CD14-positive monocyte (primary cell): ENCODE data around the gene MAP2K7. TPM values are rescaled to one million over a fixed set of nuclear protein-coding genes. Genes with fewer than 3 reads are reported as not detected.
A peak's percentile ranks its signal among the peaks of the same experiment; 100 is the strongest.

Experiments
- DNase-seq, 3 donors: peaks; one replicate each; pipeline ENCODE4 v3.0.0-alpha.2; 2011 to 2022
- H2AFZ ChIP-seq: 2 replicates; pipeline ENCODE4 v1.6.0; 2012; ENCODE audit warnings: mild to moderate bottlenecking, low read depth, low read length, inconsistent platforms; ENCODE audit not compliant: insufficient read depth, poor library complexity, severe bottlenecking
- H3K27ac ChIP-seq, 2 donors: 1 replicate in 1 of 2; 2 replicates in 1 of 2; pipeline ENCODE4 v1.5.1; 2012 to 2013; ENCODE audit warnings: low read length in 2 of 2, control low read depth in 1 of 2, inconsistent platforms in 1 of 2, low read depth in 1 of 2, mild to moderate bottlenecking in 1 of 2
- H3K27me3 ChIP-seq, 2 donors: one replicate each; pipeline versions ENCODE4 v1.6.0 to v1.6.1; 2011 to 2013; ENCODE audit warnings: low read length in 2 of 2; ENCODE audit not compliant: control insufficient read depth in 2 of 2, insufficient read depth in 2 of 2
- H3K36me3 ChIP-seq, 2 donors: replicated peaks in 1 of 2; 1 replicate in 1 of 2; 2 replicates in 1 of 2; pipeline versions ENCODE4 v1.5.1 to v1.6.1; 2012 to 2013; ENCODE audit warnings: low read length in 2 of 2, control low read depth in 1 of 2, inconsistent platforms in 1 of 2, mild to moderate bottlenecking in 1 of 2; ENCODE audit not compliant: insufficient read depth in 2 of 2, control insufficient read depth in 1 of 2
- H3K4me1 ChIP-seq, 2 donors: 1 replicate in 1 of 2; 2 replicates in 1 of 2; pipeline versions ENCODE4 v1.5.1 to v1.6.1; 2012 to 2013; ENCODE audit warnings: low read length in 2 of 2, control low read depth in 1 of 2, inconsistent platforms in 1 of 2, mild to moderate bottlenecking in 1 of 2, moderate library complexity in 1 of 2; ENCODE audit not compliant: insufficient read depth in 2 of 2, control insufficient read depth in 1 of 2
- H3K4me2 ChIP-seq: replicated peaks from 2 replicates; pipeline ENCODE3; 2012; ENCODE audit warnings: low read length, moderate library complexity, mild to moderate bottlenecking; ENCODE audit not compliant: poor library complexity, severe bottlenecking; ENCODE audit errors: extremely low read depth
- H3K4me3 ChIP-seq, 3 experiments: fragments of 200-600 bp in 1 of 3; sonication (generic) in 1 of 3; replicated peaks in 1 of 3; 1 replicate in 2 of 3; 2 replicates in 1 of 3; pipeline ENCODE4 v1.5.1; 2011 to 2013; ENCODE audit warnings: low read length in 3 of 3, mild to moderate bottlenecking in 3 of 3, control low read depth in 2 of 3, low read depth in 2 of 3, inconsistent platforms in 1 of 3, moderate library complexity in 1 of 3
- H3K79me2 ChIP-seq: 2 replicates; pipeline ENCODE4 v1.6.0; 2012; ENCODE audit warnings: mild to moderate bottlenecking, control low read depth, inconsistent platforms, low read length, moderate library complexity; ENCODE audit not compliant: insufficient read depth
- H3K9ac ChIP-seq: 2 replicates; pipeline ENCODE4 v1.6.0; 2017; ENCODE audit warnings: low read length, mild to moderate bottlenecking; ENCODE audit not compliant: insufficient read depth, poor library complexity, severe bottlenecking
- H3K9me3 ChIP-seq, 2 donors: replicated peaks in 1 of 2; 1 replicate in 1 of 2; 2 replicates in 1 of 2; pipeline versions ENCODE4 v1.5.1 to v1.6.1; 2012 to 2013; ENCODE audit warnings: low read length in 2 of 2, control low read depth in 1 of 2; ENCODE audit not compliant: control insufficient read depth in 1 of 2, insufficient read depth in 1 of 2
- H4K20me1 ChIP-seq: 2 replicates; pipeline ENCODE4 v1.6.0; 2012; ENCODE audit warnings: mild to moderate bottlenecking, low read length, control low read depth, moderate library complexity; ENCODE audit not compliant: insufficient read depth
- H3K27ac Mint-ChIP-seq, 7 donors: one replicate each; pipeline ENCODE4 v1.8.0; 2020; ENCODE audit warnings: mild to moderate bottlenecking in 7 of 7, mixed read lengths in 7 of 7, moderate library complexity in 6 of 7, inconsistent platforms in 2 of 7
- H3K27me3 Mint-ChIP-seq, 3 donors: one replicate each; pipeline ENCODE4 v1.8.0; 2021 to 2022; ENCODE audit warnings: low read depth in 3 of 3, mild to moderate bottlenecking in 3 of 3, mixed read lengths in 3 of 3, moderate library complexity in 3 of 3, inconsistent platforms in 1 of 3
- H3K36me3 Mint-ChIP-seq, 2 donors: one replicate each; pipeline ENCODE4 v1.8.0; 2020; ENCODE audit warnings: mixed read lengths in 2 of 2, inconsistent platforms in 1 of 2, mild to moderate bottlenecking in 1 of 2
- H3K4me1 Mint-ChIP-seq: one replicate; pipeline ENCODE4 v1.8.0; 2020; ENCODE audit warnings: mild to moderate bottlenecking, mixed read lengths
- H3K4me3 Mint-ChIP-seq, 2 donors: one replicate each; pipeline ENCODE4 v1.8.0; 2020; ENCODE audit warnings: mild to moderate bottlenecking in 2 of 2, mixed read lengths in 2 of 2, moderate library complexity in 1 of 2
- H3K9me3 Mint-ChIP-seq, 7 donors: one replicate each; pipeline ENCODE4 v1.8.0; 2020 to 2022; ENCODE audit warnings: mixed read lengths in 7 of 7, mild to moderate bottlenecking in 6 of 7, moderate library complexity in 6 of 7, inconsistent platforms in 2 of 7
- WGBS: methylation state at CpG from one replicate; pipeline ENCODE4 v1.1.5; 2013; ENCODE audit warnings: missing lambda C conversion rate; ENCODE audit not compliant: insufficient coverage; 5-methylcytosine and 5-hydroxymethylcytosine counted together
- intact Hi-C, 2 donors: fragments of 100-400 bp; cut with micrococcal nuclease; formaldehyde crosslinking; loops; one replicate each; pipeline versions ENCODE4 v1.15.0 to v1.15.1; 2023
- polyA plus RNA-seq, 3 donors: library from polyadenylated mRNA; depleted of rRNA in 1 of 3; unstranded in 2 of 3; stranded (reverse) in 1 of 3; fragments of 300-500 nt in 2 of 3; fragments of >200 nt in 1 of 3; fragmentation: Illumina TruSeq in 2 of 3; gene quantifications; 1 replicate in 2 of 3; 2 replicates in 1 of 3; pipeline ENCODE4 v1.2.3, GENCODE V29; 2012 to 2021
- TF ChIP-seq, protein P1 (sequence below): fragments of 200-600 bp; IDR thresholded peaks from one replicate; pipeline ENCODE4 v1.8.0; 2022; ENCODE audit warnings: antibody characterized with exemption, mild to moderate bottlenecking

MAP2K7 gene
- polyA plus RNA-seq, 3 donors, result 0.92 to 39.5 (median 1.5) TPM

DNA sequence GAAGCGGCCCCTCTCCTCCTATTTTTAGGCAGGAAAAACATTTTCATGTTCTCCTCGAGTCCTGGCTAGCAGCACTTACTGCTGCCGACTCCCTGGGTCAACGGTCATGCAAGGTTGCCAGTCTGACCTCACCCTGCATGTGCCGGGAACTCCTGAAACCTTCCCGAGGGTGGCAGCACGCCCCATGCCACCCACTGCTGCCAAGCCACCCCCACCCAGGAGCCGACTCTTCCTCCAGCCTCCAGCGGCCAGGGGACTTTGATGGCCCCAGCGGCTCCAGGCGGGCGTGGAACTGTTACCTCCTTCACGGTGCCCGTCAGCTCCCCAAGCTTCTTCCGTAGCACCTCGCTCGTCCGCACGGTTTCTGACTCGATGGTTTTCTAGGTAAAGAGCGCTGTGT lies 31.1 kb downstream of the MAP2K7 start:
- peaks cover 0 to 3% (median 0%) of the 10 kb centered on the region in 7 donors for H3K9me3 Mint-ChIP-seq
- H3K36me3 Mint-ChIP-seq, result peaks cover 65 to 93% of the 10 kb centered on the region in 2 donors
- no peaks in the 10 kb centered on the region for H3K4me1 Mint-ChIP-seq
- H3K27me3 ChIP-seq, result no peaks in the 10 kb centered on the region
- H3K27ac Mint-ChIP-seq, result peak overlapping the region in 1 of 7 donors; percentile 19
- no peaks in the 10 kb centered on the region for H4K20me1 ChIP-seq
- intact Hi-C loops, result no loop called here
- DNase-seq, result no peak
- no peak overlapping the region for H3K4me3 ChIP-seq
- H3K9ac ChIP-seq, result no peak overlapping the region
- no peak overlapping the region for H3K27ac ChIP-seq
- H3K4me1 ChIP-seq, result no peaks in the 10 kb centered on the region
- no peaks in the 10 kb centered on the region for H3K79me2 ChIP-seq
- no peak overlapping the region for H3K4me2 ChIP-seq
- no peaks in the 10 kb centered on the region for H3K27me3 Mint-ChIP-seq
- no peaks in the 10 kb centered on the region for H3K9me3 ChIP-seq
- WGBS, result 94% methylated on average over 21 of the region's 21 CpGs
- no peak overlapping the region for H2AFZ ChIP-seq
- H3K36me3 ChIP-seq, result peaks cover 78 to 86% of the 10 kb centered on the region in 2 donors
- TF ChIP-seq, protein P1, sequence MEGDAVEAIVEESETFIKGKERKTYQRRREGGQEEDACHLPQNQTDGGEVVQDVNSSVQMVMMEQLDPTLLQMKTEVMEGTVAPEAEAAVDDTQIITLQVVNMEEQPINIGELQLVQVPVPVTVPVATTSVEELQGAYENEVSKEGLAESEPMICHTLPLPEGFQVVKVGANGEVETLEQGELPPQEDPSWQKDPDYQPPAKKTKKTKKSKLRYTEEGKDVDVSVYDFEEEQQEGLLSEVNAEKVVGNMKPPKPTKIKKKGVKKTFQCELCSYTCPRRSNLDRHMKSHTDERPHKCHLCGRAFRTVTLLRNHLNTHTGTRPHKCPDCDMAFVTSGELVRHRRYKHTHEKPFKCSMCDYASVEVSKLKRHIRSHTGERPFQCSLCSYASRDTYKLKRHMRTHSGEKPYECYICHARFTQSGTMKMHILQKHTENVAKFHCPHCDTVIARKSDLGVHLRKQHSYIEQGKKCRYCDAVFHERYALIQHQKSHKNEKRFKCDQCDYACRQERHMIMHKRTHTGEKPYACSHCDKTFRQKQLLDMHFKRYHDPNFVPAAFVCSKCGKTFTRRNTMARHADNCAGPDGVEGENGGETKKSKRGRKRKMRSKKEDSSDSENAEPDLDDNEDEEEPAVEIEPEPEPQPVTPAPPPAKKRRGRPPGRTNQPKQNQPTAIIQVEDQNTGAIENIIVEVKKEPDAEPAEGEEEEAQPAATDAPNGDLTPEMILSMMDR, result no peak
- no peak overlapping the region for H3K4me3 Mint-ChIP-seq

DNA sequence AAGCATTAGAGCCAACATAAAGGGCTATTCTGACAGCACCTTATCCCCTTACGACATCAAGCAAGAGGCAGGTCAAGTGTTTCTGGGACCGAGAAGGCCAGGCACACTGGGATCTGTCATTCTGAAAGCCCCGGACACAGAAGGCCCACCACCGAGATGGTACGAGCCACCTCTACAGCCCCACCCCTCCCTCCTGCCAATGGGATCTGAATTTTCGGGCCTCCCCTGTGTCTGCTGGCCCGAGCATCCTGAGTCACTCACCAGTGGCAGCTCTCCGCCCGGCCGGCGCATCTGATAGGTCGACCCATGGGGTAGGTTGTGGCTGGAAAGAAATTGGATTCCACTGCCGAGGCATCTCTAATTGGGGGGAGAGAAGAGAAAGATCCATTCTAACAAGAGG lies 37.2 kb downstream of the MAP2K7 start:
- peaks cover 0 to 3% (median 0%) of the 10 kb centered on the region in 7 donors for H3K9me3 Mint-ChIP-seq
- 96% methylated on average over 3 of the region's 13 CpGs for WGBS
- DNase-seq, result no peak
- Histone ChIP-seq H3K9me3 (no peaks in the 10 kb centered on the region), H3K27me3 (no peaks in the 10 kb centered on the region), H3K4me3 (no peak overlapping the region), H3K27ac (no peak overlapping the region), H3K9ac (no peak overlapping the region), H3K79me2 (peaks cover 23% of the 10 kb centered on the region), H3K4me1 (peaks cover 8 to 21% of the 10 kb centered on the region in 2 donors), H3K36me3 (peaks cover 39 to 42% of the 10 kb centered on the region in 2 donors), H3K4me2 (no peak overlapping the region), H4K20me1 (no peaks in the 10 kb centered on the region), H2AFZ (no peak overlapping the region)
- H3K36me3 Mint-ChIP-seq, result peaks cover 35 to 49% of the 10 kb centered on the region in 2 donors
- H3K4me1 Mint-ChIP-seq, result peaks cover 18% of the 10 kb centered on the region
- H3K27me3 Mint-ChIP-seq, result peaks cover 0 to 2% (median 0%) of the 10 kb centered on the region in 3 donors
- intact Hi-C loops, result loop anchor here (10.0 kb wide), 1 partner anchor 314 kb away; no protein-coding TSS in a partner anchor
- TF ChIP-seq, protein P1, result no peak
- no peak overlapping the region for H3K27ac Mint-ChIP-seq
- no peak overlapping the region for H3K4me3 Mint-ChIP-seq
